ENCODE data around the gene KCNH6. TPM values are rescaled to one million over a fixed set of nuclear protein-coding genes. Genes with fewer than 3 reads are reported as not detected.
A peak's percentile ranks its signal among the peaks of the same experiment; 100 is the strongest.

The KCNH6 gene
- total and polyA plus RNA-seq, 9 of the 15 experiments (the other 6 are each of a cell fraction or from before 2014, with no cell fraction given), result not detected

- Histone ChIP-seq H2AFZ (ENCODE audit: low read depth, low read length) (no peak overlapping the region), H4K20me1 (replicated peaks; ENCODE audit: control insufficient read depth, insufficient read depth, low read length) (peaks cover 6% of the 10 kb centered on the region; the same call in 1 of the 2 replicates), H3K4me2 (ENCODE audit: insufficient read depth, low read length) (no peak overlapping the region), H3K4me3 (no peak overlapping the region), H3K9me3 (replicated peaks; ENCODE audit: control insufficient read depth, insufficient read depth, low read depth, low read length) (no peaks in the 10 kb centered on the region), H3K27ac (ENCODE audit: extremely low read depth, low read depth, low read length) (no peak overlapping the region), H3K9ac (ENCODE audit: insufficient read depth in 1 of 2, low read depth in 2 of 2, low read length in 2 of 2) (no peak overlapping the region), H3K4me1 (replicated peaks in 1 of 2; ENCODE audit: control insufficient read depth in 2 of 2, insufficient read depth in 2 of 2, low read length in 2 of 2) (no peaks in the 10 kb centered on the region), H3K36me3 (ENCODE audit: control insufficient read depth, insufficient read depth, low read length) (peaks cover 6% of the 10 kb centered on the region; the same call in 1 of the 3 replicates), H3K79me2 (ENCODE audit: control insufficient read depth, insufficient read depth, low read length) (peaks cover 85% of the 10 kb centered on the region), H3K9me1 (ENCODE audit: control insufficient read depth, insufficient read depth, low read length) (no peaks in the 10 kb centered on the region), H3K27me3 (ENCODE audit: control insufficient read depth in 2 of 2, insufficient read depth in 2 of 2, low read length in 2 of 2) (no peaks in the 10 kb centered on the region)
- POLR2A ChIA-PET, result interaction anchor here (1.0 kb wide), 2 partner anchors 9 to 10 kb away, joined by 4 to 6 read pairs; no protein-coding TSS in a partner anchor
- BruUV-seq (replicated peaks), result no TSS peak
- TF ChIP-seq NCOA6 (IDR thresholded peaks at IDR 0.05) (no peak), RBM25 (IDR thresholded peaks at IDR 0.05; ENCODE audit: low read depth, low read length, severe bottlenecking) (no peak), SMAD4 (CRISPR knock-in tag; conservative IDR thresholded peaks at IDR 0.05) (no peak), EGR1 (conservative IDR thresholded peaks at IDR 0.05) (no peak), POLR2AphosphoS2 (IDR thresholded peaks at IDR 0.05; ENCODE audit: low read length) (no peak), HMGXB4 (CRISPR knock-in tag; IDR thresholded peaks at IDR 0.05) (no peak), HDAC3 (IDR thresholded peaks at IDR 0.05; ENCODE audit: borderline replicate concordance, partially characterized antibody) (no peak), SMARCA5 (IDR thresholded peaks at IDR 0.05) (no peak), ZNF384 (IDR thresholded peaks at IDR 0.05; ENCODE audit: low read depth, low read length) (peak; percentile 77)
- TF ChIP-seq, protein P1, sequence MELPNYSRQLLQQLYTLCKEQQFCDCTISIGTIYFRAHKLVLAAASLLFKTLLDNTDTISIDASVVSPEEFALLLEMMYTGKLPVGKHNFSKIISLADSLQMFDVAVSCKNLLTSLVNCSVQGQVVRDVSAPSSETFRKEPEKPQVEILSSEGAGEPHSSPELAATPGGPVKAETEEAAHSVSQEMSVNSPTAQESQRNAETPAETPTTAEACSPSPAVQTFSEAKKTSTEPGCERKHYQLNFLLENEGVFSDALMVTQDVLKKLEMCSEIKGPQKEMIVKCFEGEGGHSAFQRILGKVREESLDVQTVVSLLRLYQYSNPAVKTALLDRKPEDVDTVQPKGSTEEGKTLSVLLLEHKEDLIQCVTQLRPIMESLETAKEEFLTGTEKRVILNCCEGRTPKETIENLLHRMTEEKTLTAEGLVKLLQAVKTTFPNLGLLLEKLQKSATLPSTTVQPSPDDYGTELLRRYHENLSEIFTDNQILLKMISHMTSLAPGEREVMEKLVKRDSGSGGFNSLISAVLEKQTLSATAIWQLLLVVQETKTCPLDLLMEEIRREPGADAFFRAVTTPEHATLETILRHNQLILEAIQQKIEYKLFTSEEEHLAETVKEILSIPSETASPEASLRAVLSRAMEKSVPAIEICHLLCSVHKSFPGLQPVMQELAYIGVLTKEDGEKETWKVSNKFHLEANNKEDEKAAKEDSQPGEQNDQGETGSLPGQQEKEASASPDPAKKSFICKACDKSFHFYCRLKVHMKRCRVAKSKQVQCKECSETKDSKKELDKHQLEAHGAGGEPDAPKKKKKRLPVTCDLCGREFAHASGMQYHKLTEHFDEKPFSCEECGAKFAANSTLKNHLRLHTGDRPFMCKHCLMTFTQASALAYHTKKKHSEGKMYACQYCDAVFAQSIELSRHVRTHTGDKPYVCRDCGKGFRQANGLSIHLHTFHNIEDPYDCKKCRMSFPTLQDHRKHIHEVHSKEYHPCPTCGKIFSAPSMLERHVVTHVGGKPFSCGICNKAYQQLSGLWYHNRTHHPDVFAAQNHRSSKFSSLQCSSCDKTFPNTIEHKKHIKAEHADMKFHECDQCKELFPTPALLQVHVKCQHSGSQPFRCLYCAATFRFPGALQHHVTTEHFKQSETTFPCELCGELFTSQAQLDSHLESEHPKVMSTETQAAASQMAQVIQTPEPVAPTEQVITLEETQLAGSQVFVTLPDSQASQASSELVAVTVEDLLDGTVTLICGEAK (IDR thresholded peaks at IDR 0.05), result peak; percentile 71
- TF ChIP-seq, protein P1 (CRISPR knock-in tag; IDR thresholded peaks at IDR 0.05), result no peak
- DNase-seq (ENCODE audit: extremely low read depth in 1 of 4, low spot score in 3 of 4) (no peak), ATAC-seq (no peak), FAIRE-seq (no peak)
- CTCF ChIA-PET (ENCODE audit: low intra/inter-chr PET ratio), result no interaction called here
- intact Hi-C loops (cut with micrococcal nuclease), result no loop called here
- in situ Hi-C loops (cut with MboI), result no loop called here
Observed at GRCh38 chr17:63561819-63562218, 38.7 kb downstream of the KCNH6 start.
